Measurements from ENCODE around the gene ARL5C.

GRCh38 chr17:39194985-39195524, 29.1 kb upstream of the ARL5C start:
- no peak for TF ChIP-seq EZH2 (IDR thresholded peaks at IDR 0.05; ENCODE audit: borderline replicate concordance, insufficient read depth, low read length, poor library complexity, severe bottlenecking)
- TF ChIP-seq POLR2AphosphoS5 (IDR thresholded peaks at IDR 0.05): no peak
- no peak for TF ChIP-seq RAD21 (conservative IDR thresholded peaks at IDR 0.05)
